AG09309 (cell line): ENCODE results near the gene PPOX.

Experiments
- DNase-seq: peaks from one replicate; pipeline ENCODE4 v3.0.0-alpha.2; 2010; ENCODE audit warnings: low read depth
- H3K4me3 ChIP-seq: 2 replicates; pipeline ENCODE4 v1.5.1; 2011; ENCODE audit warnings: mild to moderate bottlenecking, low read depth, low read length, moderate library complexity; ENCODE audit not compliant: control insufficient read depth
- TF ChIP-seq, protein P1 (sequence below): IDR thresholded peaks from 2 replicates; pipeline ENCODE4 v1.5.1; 2011; ENCODE audit warnings: mild to moderate bottlenecking, low read depth, low read length, inconsistent platforms; ENCODE audit not compliant: insufficient read depth, control insufficient read depth; ENCODE audit errors: missing control alignments

Gene PPOX

GRCh38 chr1:161209790-161210409, 43.7 kb downstream of the PPOX start:
- H3K4me3 ChIP-seq = no peak overlapping the region
- TF ChIP-seq, protein P1, sequence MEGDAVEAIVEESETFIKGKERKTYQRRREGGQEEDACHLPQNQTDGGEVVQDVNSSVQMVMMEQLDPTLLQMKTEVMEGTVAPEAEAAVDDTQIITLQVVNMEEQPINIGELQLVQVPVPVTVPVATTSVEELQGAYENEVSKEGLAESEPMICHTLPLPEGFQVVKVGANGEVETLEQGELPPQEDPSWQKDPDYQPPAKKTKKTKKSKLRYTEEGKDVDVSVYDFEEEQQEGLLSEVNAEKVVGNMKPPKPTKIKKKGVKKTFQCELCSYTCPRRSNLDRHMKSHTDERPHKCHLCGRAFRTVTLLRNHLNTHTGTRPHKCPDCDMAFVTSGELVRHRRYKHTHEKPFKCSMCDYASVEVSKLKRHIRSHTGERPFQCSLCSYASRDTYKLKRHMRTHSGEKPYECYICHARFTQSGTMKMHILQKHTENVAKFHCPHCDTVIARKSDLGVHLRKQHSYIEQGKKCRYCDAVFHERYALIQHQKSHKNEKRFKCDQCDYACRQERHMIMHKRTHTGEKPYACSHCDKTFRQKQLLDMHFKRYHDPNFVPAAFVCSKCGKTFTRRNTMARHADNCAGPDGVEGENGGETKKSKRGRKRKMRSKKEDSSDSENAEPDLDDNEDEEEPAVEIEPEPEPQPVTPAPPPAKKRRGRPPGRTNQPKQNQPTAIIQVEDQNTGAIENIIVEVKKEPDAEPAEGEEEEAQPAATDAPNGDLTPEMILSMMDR = peak; percentile 93
- no peak for DNase-seq

DNA sequence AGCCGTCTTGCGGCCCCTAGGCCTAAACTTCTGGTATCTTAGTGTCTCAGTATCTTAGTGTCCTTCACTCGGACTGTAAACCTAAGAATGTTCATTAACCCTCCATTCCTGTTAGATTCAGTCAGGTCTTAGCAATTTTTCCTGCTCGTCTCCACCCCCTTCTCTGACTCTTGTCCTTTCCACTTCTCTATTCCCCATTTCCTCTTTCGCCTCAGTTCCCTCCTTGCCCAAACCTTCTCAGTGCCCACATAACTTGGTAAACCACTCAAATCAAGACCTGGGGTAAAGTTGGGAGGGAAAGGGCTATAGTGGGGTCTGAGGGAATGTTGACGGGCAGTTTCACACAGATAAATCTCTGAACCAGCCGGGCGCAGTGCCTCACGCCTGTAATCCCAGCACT, 48.1 kb downstream of the PPOX start:
- no peak overlapping the region for H3K4me3 ChIP-seq
- TF ChIP-seq, protein P1 = no peak
- no peak for DNase-seq

DNA sequence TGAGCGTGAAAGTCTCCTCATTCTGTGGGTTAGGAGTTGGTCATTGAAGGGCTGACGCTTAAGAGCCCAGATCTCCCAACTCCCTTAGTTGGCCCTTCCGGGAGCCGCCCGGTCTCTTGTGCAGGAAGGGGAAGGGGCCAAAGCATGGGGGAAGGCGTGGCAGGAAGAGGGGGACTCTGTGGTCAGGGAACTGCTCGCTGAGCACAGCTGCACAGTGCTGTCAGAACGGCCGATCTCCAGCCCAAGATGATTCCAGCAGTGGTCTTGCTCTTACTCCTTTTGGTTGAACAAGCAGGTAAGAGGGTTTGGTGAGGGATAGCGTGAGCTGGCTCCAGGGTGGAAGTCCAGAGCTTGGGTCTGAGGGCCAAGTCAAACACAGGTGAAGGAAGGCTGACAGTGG, 48.9 kb downstream of the PPOX start, which contains the start of gene FCER1G:
Gene FCER1G, plus strand, starts transcription at position 220 of the 400 bp plus-strand sequence. Its CDS starts 27 bp downstream, at position 247.
- no peak for DNase-seq
- no peak within 1 kb of the TSS for H3K4me3 ChIP-seq
- TF ChIP-seq, protein P1 = no peak

- TF ChIP-seq, protein P1 = no peak
- DNase-seq = peak; percentile 57
- H3K4me3 ChIP-seq = no peak overlapping the region
These were observed 50.9 kb downstream of the PPOX start for GRCh38 chr1:161216945-161217712.

DNA sequence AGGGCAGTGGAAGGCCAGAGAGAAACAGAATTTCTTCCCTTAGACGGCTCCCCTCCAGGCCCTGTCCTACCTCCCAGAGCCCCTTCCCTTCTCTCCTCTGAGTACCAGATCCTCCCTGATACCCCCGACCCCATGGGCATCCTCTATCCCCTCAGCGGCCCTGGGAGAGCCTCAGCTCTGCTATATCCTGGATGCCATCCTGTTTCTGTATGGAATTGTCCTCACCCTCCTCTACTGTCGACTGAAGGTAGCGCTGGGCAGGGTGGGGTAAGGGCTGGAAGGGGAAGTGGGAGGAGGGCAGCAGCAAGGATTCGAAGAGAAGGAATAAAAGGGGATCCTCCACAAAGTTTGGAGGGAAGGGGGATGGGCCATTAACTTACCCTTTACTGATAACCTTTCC, 51.6 kb downstream of the PPOX start:
- TF ChIP-seq, protein P1 = no peak
- H3K4me3 ChIP-seq = no peak overlapping the region
- no peak for DNase-seq

- TF ChIP-seq, protein P1 = no peak
- no peak for DNase-seq
- no peak overlapping the region for H3K4me3 ChIP-seq
These were observed 52.3 kb downstream of the PPOX start for GRCh38 chr1:161218301-161219077.
